OCI-LY3 (cell line): ENCODE measurements around the gene ESYT1.

Source experiments
- H2AFZ ChIP-seq: fragments of 200-600, 300-600 bp; shearing (Covaris generic); 2 replicates; pipeline ENCODE4 v1.6.0; 2014; ENCODE audit warnings: antibody characterized with exemption, low read depth, low read length
- H3K27ac ChIP-seq: fragments of 200-600, 300-600 bp; sonication (generic); 2 replicates; pipeline ENCODE4 v1.5.1; 2014; ENCODE audit warnings: mild to moderate bottlenecking, low read length, moderate library complexity, mixed read lengths
- H3K27me3 ChIP-seq: fragments of 200-600, 300-600 bp; sonication (generic); 2 replicates; pipeline ENCODE4 v1.6.1; 2014; ENCODE audit warnings: low read depth, low read length, mixed read lengths
- H3K36me3 ChIP-seq: fragments of 200-600, 300-600 bp; sonication (generic); replicated peaks from 2 replicates; pipeline ENCODE3; 2014; ENCODE audit warnings: low read depth, low read length, mixed read lengths
- H3K4me1 ChIP-seq: fragments of 300-600, 200-600 bp; sonication (generic); 2 replicates; pipeline ENCODE4 v1.6.1; 2014; ENCODE audit warnings: low read length, mixed read lengths
- H3K4me2 ChIP-seq: fragments of 200-600, 300-600 bp; sonication (generic); 2 replicates; pipeline ENCODE4 v1.6.1; 2014; ENCODE audit warnings: low read length, mixed read lengths
- H3K4me3 ChIP-seq: fragments of 300-600, 200-600 bp; sonication (generic); 2 replicates; pipeline ENCODE4 v1.5.1; 2014; ENCODE audit warnings: antibody characterized with exemption, mild to moderate bottlenecking, low read length, moderate library complexity
- H3K79me2 ChIP-seq: fragments of 300-600, 200-600 bp; shearing (Covaris generic); 2 replicates; pipeline ENCODE4 v1.6.1; 2014; ENCODE audit warnings: mild to moderate bottlenecking, low read length, mixed read lengths
- H3K9ac ChIP-seq: fragments of 300-600, 200-600 bp; shearing (Covaris generic); 2 replicates; pipeline ENCODE4 v1.6.0; 2014; ENCODE audit warnings: mild to moderate bottlenecking, low read length, moderate library complexity
- H3K9me3 ChIP-seq: fragments of 200-600, 300-600 bp; shearing (Covaris generic); 2 replicates; pipeline ENCODE4 v1.6.1; 2014; ENCODE audit warnings: low read length, mixed read lengths; ENCODE audit not compliant: insufficient read depth
- H4K20me1 ChIP-seq: fragments of 200-600, 300-600 bp; sonication (generic); 2 replicates; pipeline ENCODE4 v1.6.1; 2016; ENCODE audit warnings: low read length, mixed read lengths; ENCODE audit not compliant: insufficient read depth
- CTCF ChIP-seq: fragments of 200-600, 300-600 bp; sonication (generic); IDR thresholded peaks from 2 replicates; pipeline ENCODE4 v1.5.1; 2014; ENCODE audit warnings: antibody characterized with exemption, low read length, low read depth
- EZH2phosphoT487 ChIP-seq: fragments of 200-600 bp; shearing (Covaris generic); IDR thresholded peaks from 2 replicates; pipeline ENCODE4 v1.6.1; 2018; ENCODE audit warnings: antibody characterized with exemption, mixed run types, low read depth

ESYT1 gene

GRCh38 chr12:56129942-56130495 is 2.0 kb downstream of the ESYT1 start:
- Histone ChIP-seq H4K20me1 (no peaks in the 10 kb centered on the region), H2AFZ (no peak overlapping the region), H3K79me2 (peaks cover 11% of the 10 kb centered on the region), H3K9ac (no peak overlapping the region), H3K27me3 (no peaks in the 10 kb centered on the region), H3K4me2 (peak overlapping the region; percentile 86), H3K4me3 (no peak overlapping the region), H3K4me1 (peaks cover 29% of the 10 kb centered on the region), H3K36me3 (peaks cover 37% of the 10 kb centered on the region), H3K27ac (no peak overlapping the region), H3K9me3 (no peaks in the 10 kb centered on the region)
- TF ChIP-seq CTCF, result no peak
- TF ChIP-seq EZH2phosphoT487, result no peak

- no peak overlapping the region for H2AFZ ChIP-seq
- H3K4me1 ChIP-seq, result peaks cover 22% of the 10 kb centered on the region
- H3K79me2 ChIP-seq, result peaks cover 11% of the 10 kb centered on the region
- no peaks in the 10 kb centered on the region for H3K27me3 ChIP-seq
- H3K9me3 ChIP-seq, result no peaks in the 10 kb centered on the region
- H3K27ac ChIP-seq, result no peak overlapping the region
- H4K20me1 ChIP-seq, result no peaks in the 10 kb centered on the region
- no peak overlapping the region for H3K9ac ChIP-seq
- no peak overlapping the region for H3K4me3 ChIP-seq
- H3K36me3 ChIP-seq, result peaks cover 37% of the 10 kb centered on the region
- no peak for TF ChIP-seq CTCF
- no peak for TF ChIP-seq EZH2phosphoT487
- H3K4me2 ChIP-seq, result no peak overlapping the region
Measured at GRCh38 chr12:56130876-56131275, 2.8 kb downstream of the ESYT1 start.

- no peak overlapping the region for H3K9ac ChIP-seq
- H3K36me3 ChIP-seq, result peaks cover 61% of the 10 kb centered on the region
- no peak overlapping the region for H3K27ac ChIP-seq
- H4K20me1 ChIP-seq, result no peaks in the 10 kb centered on the region
- H3K9me3 ChIP-seq, result no peaks in the 10 kb centered on the region
- H3K4me1 ChIP-seq, result no peaks in the 10 kb centered on the region
- H3K27me3 ChIP-seq, result no peaks in the 10 kb centered on the region
- TF ChIP-seq CTCF (no peak), EZH2phosphoT487 (no peak)
- no peaks in the 10 kb centered on the region for H3K79me2 ChIP-seq
- no peak overlapping the region for H2AFZ ChIP-seq
- H3K4me2 ChIP-seq, result no peak overlapping the region
- H3K4me3 ChIP-seq, result no peak overlapping the region
Measured at GRCh38 chr12:56134897-56135296, 6.8 kb downstream of the ESYT1 start.

- Histone ChIP-seq H3K79me2 (no peaks in the 10 kb centered on the region), H3K27ac (no peak overlapping the region), H3K4me3 (no peak overlapping the region), H3K4me1 (no peaks in the 10 kb centered on the region), H3K9ac (no peak overlapping the region), H2AFZ (no peak overlapping the region), H4K20me1 (no peaks in the 10 kb centered on the region), H3K9me3 (no peaks in the 10 kb centered on the region), H3K27me3 (no peaks in the 10 kb centered on the region), H3K4me2 (no peak overlapping the region), H3K36me3 (peaks cover 60% of the 10 kb centered on the region)
- TF ChIP-seq CTCF (no peak), EZH2phosphoT487 (no peak)
Measured at GRCh38 chr12:56137853-56138571, 9.9 kb downstream of the ESYT1 start.
